ENCODE data around the gene WDR17.

WDR17 gene

GRCh38 chr4:176207839-176208238 lies 142.2 kb downstream of the WDR17 start:
- Histone ChIP-seq H2BK5ac (ENCODE audit: low read depth, low read length, poor library complexity) (no peak overlapping the region), H3K14ac (ENCODE audit: low read length) (no peak overlapping the region), H3K18ac (ENCODE audit: low read length) (no peak overlapping the region), H3K9ac (ENCODE audit: low read length) (no peak overlapping the region), H3K36me3 (ENCODE audit: control insufficient read depth in 1 of 2, insufficient read depth in 2 of 2, low read length in 2 of 2) (no peaks in the 10 kb centered on the region), H3K4me1 (ENCODE audit: control insufficient read depth in 1 of 2, insufficient read depth in 2 of 2, low read length in 2 of 2) (no peaks in the 10 kb centered on the region), H4K8ac (ENCODE audit: low read depth, low read length) (no peak overlapping the region), H3K4me3 (ENCODE audit: low read depth, low read length) (no peak overlapping the region), H3K23ac (ENCODE audit: low read length) (no peak overlapping the region), H3K27ac (ENCODE audit: low read depth, low read length) (no peak overlapping the region), H3K79me2 (ENCODE audit: control insufficient read depth, insufficient read depth, low read length, poor library complexity) (no peaks in the 10 kb centered on the region), H3K9me3 (ENCODE audit: insufficient read depth, low read depth, low read length) (no peaks in the 10 kb centered on the region), H3K4ac (ENCODE audit: low read depth, low read length) (no peak overlapping the region), H3K27me3 (ENCODE audit: insufficient read depth, low read length) (no peaks in the 10 kb centered on the region), H3K79me1 (ENCODE audit: low read length) (no peaks in the 10 kb centered on the region), H2AK5ac (ENCODE audit: low read length) (no peak overlapping the region), H4K12ac (ENCODE audit: low read depth, low read length) (no peak overlapping the region), H3K4me2 (ENCODE audit: low read length) (no peak overlapping the region), H2AFZ (ENCODE audit: insufficient read depth, low read length, poor library complexity) (no peak overlapping the region), H4K91ac (ENCODE audit: low read depth, low read length) (no peak overlapping the region), H2BK12ac (ENCODE audit: low read length) (no peak overlapping the region), H2BK120ac (ENCODE audit: insufficient read depth, low read length, poor library complexity) (no peak overlapping the region)
- DNase-seq: no peak
- WGBS (ENCODE audit: extremely low coverage, insufficient coverage, insufficient read length): no CpG with 5 or more reads among the region's 5 CpGs

DNA sequence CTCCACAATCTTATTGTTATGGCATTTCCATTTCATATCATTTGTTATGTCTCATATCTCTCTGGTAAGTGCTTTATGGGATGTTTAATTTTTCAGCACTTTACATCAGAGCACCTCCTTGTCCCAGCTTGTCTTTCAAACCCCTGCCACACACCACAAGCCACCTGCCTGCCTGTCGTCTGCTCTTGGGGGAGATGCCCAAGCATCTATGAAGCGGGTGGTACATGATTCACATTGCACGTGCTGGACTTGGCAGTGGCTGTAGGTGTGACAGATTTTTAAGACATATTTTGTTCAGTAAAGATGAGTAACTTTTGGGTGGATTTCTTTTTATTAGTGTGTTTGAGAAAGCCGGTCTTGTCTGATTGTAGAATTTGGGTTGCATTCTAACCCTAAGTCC lies 143.9 kb downstream of the WDR17 start:
- H3K79me2 ChIP-seq (ENCODE audit: control insufficient read depth, insufficient read depth, low read length, poor library complexity): no peaks in the 10 kb centered on the region
- H3K14ac ChIP-seq (ENCODE audit: low read length): no peak overlapping the region
- no peak overlapping the region for H4K12ac ChIP-seq (ENCODE audit: low read depth, low read length)
- no peak overlapping the region for H3K4ac ChIP-seq (ENCODE audit: low read depth, low read length)
- no peak overlapping the region for H2BK5ac ChIP-seq (ENCODE audit: low read depth, low read length, poor library complexity)
- no CpG with 5 or more reads among the region's 4 CpGs for WGBS (ENCODE audit: extremely low coverage, insufficient coverage, insufficient read length)
- no peaks in the 10 kb centered on the region for H3K27me3 ChIP-seq (ENCODE audit: insufficient read depth, low read length)
- no peak overlapping the region for H4K8ac ChIP-seq (ENCODE audit: low read depth, low read length)
- H3K4me3 ChIP-seq (ENCODE audit: low read depth, low read length): no peak overlapping the region
- no peak overlapping the region for H4K91ac ChIP-seq (ENCODE audit: low read depth, low read length)
- no peaks in the 10 kb centered on the region for H3K4me1 ChIP-seq (ENCODE audit: control insufficient read depth in 1 of 2, insufficient read depth in 2 of 2, low read length in 2 of 2)
- DNase-seq: no peak
- H3K23ac ChIP-seq (ENCODE audit: low read length): no peak overlapping the region
- no peaks in the 10 kb centered on the region for H3K79me1 ChIP-seq (ENCODE audit: low read length)
- H3K9me3 ChIP-seq (ENCODE audit: insufficient read depth, low read depth, low read length): no peaks in the 10 kb centered on the region
- no peak overlapping the region for H3K18ac ChIP-seq (ENCODE audit: low read length)
- no peak overlapping the region for H2AK5ac ChIP-seq (ENCODE audit: low read length)
- no peak overlapping the region for H2AFZ ChIP-seq (ENCODE audit: insufficient read depth, low read length, poor library complexity)
- H3K27ac ChIP-seq (ENCODE audit: low read depth, low read length): no peak overlapping the region
- H2BK12ac ChIP-seq (ENCODE audit: low read length): no peak overlapping the region
- no peaks in the 10 kb centered on the region for H3K36me3 ChIP-seq (ENCODE audit: control insufficient read depth in 1 of 2, insufficient read depth in 2 of 2, low read length in 2 of 2)
- no peak overlapping the region for H3K9ac ChIP-seq (ENCODE audit: low read length)
- no peak overlapping the region for H2BK120ac ChIP-seq (ENCODE audit: insufficient read depth, low read length, poor library complexity)
- H3K4me2 ChIP-seq (ENCODE audit: low read length): no peak overlapping the region

- no peak overlapping the region for H4K12ac ChIP-seq (ENCODE audit: low read depth, low read length)
- H3K9ac ChIP-seq (ENCODE audit: low read length): no peak overlapping the region
- DNase-seq: no peak
- no peak overlapping the region for H3K4ac ChIP-seq (ENCODE audit: low read depth, low read length)
- no peak overlapping the region for H3K23ac ChIP-seq (ENCODE audit: low read length)
- H3K27ac ChIP-seq (ENCODE audit: low read depth, low read length): no peak overlapping the region
- H3K4me1 ChIP-seq (ENCODE audit: control insufficient read depth in 1 of 2, insufficient read depth in 2 of 2, low read length in 2 of 2): no peaks in the 10 kb centered on the region
- no peak overlapping the region for H3K4me3 ChIP-seq (ENCODE audit: low read depth, low read length)
- no peak overlapping the region for H2BK12ac ChIP-seq (ENCODE audit: low read length)
- H3K79me2 ChIP-seq (ENCODE audit: control insufficient read depth, insufficient read depth, low read length, poor library complexity): no peaks in the 10 kb centered on the region
- no peak overlapping the region for H3K14ac ChIP-seq (ENCODE audit: low read length)
- WGBS (ENCODE audit: extremely low coverage, insufficient coverage, insufficient read length): no CpG with 5 or more reads among the region's 3 CpGs
- H2BK120ac ChIP-seq (ENCODE audit: insufficient read depth, low read length, poor library complexity): no peak overlapping the region
- H3K9me3 ChIP-seq (ENCODE audit: insufficient read depth, low read depth, low read length): no peaks in the 10 kb centered on the region
- H3K36me3 ChIP-seq (ENCODE audit: control insufficient read depth in 1 of 2, insufficient read depth in 2 of 2, low read length in 2 of 2): no peaks in the 10 kb centered on the region
- no peaks in the 10 kb centered on the region for H3K27me3 ChIP-seq (ENCODE audit: insufficient read depth, low read length)
- H2AK5ac ChIP-seq (ENCODE audit: low read length): no peak overlapping the region
- H3K18ac ChIP-seq (ENCODE audit: low read length): no peak overlapping the region
- H4K91ac ChIP-seq (ENCODE audit: low read depth, low read length): no peak overlapping the region
- H2AFZ ChIP-seq (ENCODE audit: insufficient read depth, low read length, poor library complexity): no peak overlapping the region
- H3K4me2 ChIP-seq (ENCODE audit: low read length): no peak overlapping the region
- no peak overlapping the region for H4K8ac ChIP-seq (ENCODE audit: low read depth, low read length)
- no peaks in the 10 kb centered on the region for H3K79me1 ChIP-seq (ENCODE audit: low read length)
- H2BK5ac ChIP-seq (ENCODE audit: low read depth, low read length, poor library complexity): no peak overlapping the region
Measured at GRCh38 chr4:176210101-176210500, 144.5 kb downstream of the WDR17 start.

GRCh38 chr4:176210579-176211296 lies 145.1 kb downstream of the WDR17 start:
- no peak overlapping the region for H3K4me3 ChIP-seq (ENCODE audit: low read depth, low read length)
- no peak overlapping the region for H2BK120ac ChIP-seq (ENCODE audit: insufficient read depth, low read length, poor library complexity)
- H4K91ac ChIP-seq (ENCODE audit: low read depth, low read length): no peak overlapping the region
- no peak overlapping the region for H2AK5ac ChIP-seq (ENCODE audit: low read length)
- no peaks in the 10 kb centered on the region for H3K79me2 ChIP-seq (ENCODE audit: control insufficient read depth, insufficient read depth, low read length, poor library complexity)
- H2BK12ac ChIP-seq (ENCODE audit: low read length): no peak overlapping the region
- no peak overlapping the region for H3K23ac ChIP-seq (ENCODE audit: low read length)
- H3K36me3 ChIP-seq (ENCODE audit: control insufficient read depth in 1 of 2, insufficient read depth in 2 of 2, low read length in 2 of 2): no peaks in the 10 kb centered on the region
- no peaks in the 10 kb centered on the region for H3K9me3 ChIP-seq (ENCODE audit: insufficient read depth, low read depth, low read length)
- H3K9ac ChIP-seq (ENCODE audit: low read length): no peak overlapping the region
- no peak for DNase-seq
- no peaks in the 10 kb centered on the region for H3K27me3 ChIP-seq (ENCODE audit: insufficient read depth, low read length)
- H2BK5ac ChIP-seq (ENCODE audit: low read depth, low read length, poor library complexity): no peak overlapping the region
- H3K4ac ChIP-seq (ENCODE audit: low read depth, low read length): no peak overlapping the region
- H3K79me1 ChIP-seq (ENCODE audit: low read length): no peaks in the 10 kb centered on the region
- no peak overlapping the region for H3K4me2 ChIP-seq (ENCODE audit: low read length)
- H4K8ac ChIP-seq (ENCODE audit: low read depth, low read length): no peak overlapping the region
- no peak overlapping the region for H3K14ac ChIP-seq (ENCODE audit: low read length)
- H3K18ac ChIP-seq (ENCODE audit: low read length): no peak overlapping the region
- no peak overlapping the region for H2AFZ ChIP-seq (ENCODE audit: insufficient read depth, low read length, poor library complexity)
- no peak overlapping the region for H4K12ac ChIP-seq (ENCODE audit: low read depth, low read length)
- no peak overlapping the region for H3K27ac ChIP-seq (ENCODE audit: low read depth, low read length)
- no peaks in the 10 kb centered on the region for H3K4me1 ChIP-seq (ENCODE audit: control insufficient read depth in 1 of 2, insufficient read depth in 2 of 2, low read length in 2 of 2)
- 90% methylated on average over 2 of the region's 7 CpGs for WGBS (ENCODE audit: extremely low coverage, insufficient coverage, insufficient read length)
